Thyroid gland (tissue), 4 donors: ENCODE results near the gene PPIL6.

Source experiments
- CTCF ChIP-seq, 6 experiments: fragments of 200-600 bp in 3 of 6; fragments of 450-650 bp in 3 of 6; sonication (generic) in 3 of 6; IDR thresholded peaks; one replicate each; pipeline ENCODE4 v1.5.1; 2016 to 2019; ENCODE audit warnings: antibody characterized with exemption in 6 of 6, mild to moderate bottlenecking in 2 of 6, inconsistent platforms in 1 of 6, moderate library complexity in 1 of 6
- POLR2A ChIP-seq, 2 donors: fragments of 450-650 bp; IDR thresholded peaks; one replicate each; pipeline ENCODE4 v1.6.1; 2017; ENCODE audit warnings: antibody characterized with exemption in 2 of 2, mild to moderate bottlenecking in 2 of 2, moderate library complexity in 1 of 2

GRCh38 chr6:109362102-109362884, 78.1 kb downstream of the PPIL6 start:
- TF ChIP-seq CTCF (IDR thresholded peaks at IDR 0.05) (no peak), POLR2A (IDR thresholded peaks at IDR 0.05) (no peak)
